HL-60 (cell line): ENCODE data around the gene GFRA1.

Experiments used
- DNase-seq, 2 experiments: peaks; one replicate each; pipeline ENCODE4 v3.0.0-alpha.2; 2010 to 2020; ENCODE audit warnings: low read depth in 1 of 2, low spot score in 1 of 2
- H3K27ac ChIP-seq: fragments of 250-450 bp; sonication (Bioruptor Pico); replicated peaks from 2 replicates; pipeline ENCODE4 v1.5.1; 2020; ENCODE audit warnings: mild to moderate bottlenecking, moderate library complexity
- H3K27me3 ChIP-seq: fragments of 250-450 bp; sonication (Bioruptor Pico); 2 replicates; pipeline ENCODE4 v1.5.1; 2021; ENCODE audit warnings: mild to moderate bottlenecking, moderate library complexity; ENCODE audit not compliant: insufficient read depth, poor library complexity, severe bottlenecking
- H3K4me3 ChIP-seq: replicated peaks from 2 replicates; pipeline ENCODE4 v1.5.1; 2011; ENCODE audit warnings: mild to moderate bottlenecking, control low read depth, low read length; ENCODE audit not compliant: insufficient read depth
- CTCF ChIP-seq: IDR thresholded peaks from one replicate; pipeline ENCODE4 v1.5.1; 2011; ENCODE audit warnings: low read length, control low read depth, inconsistent platforms; ENCODE audit not compliant: insufficient read depth
- GABPA ChIP-seq: IDR thresholded peaks from 2 replicates; pipeline ENCODE4 v1.6.1; 2012; ENCODE audit warnings: low read depth
- POLR2AphosphoS5 ChIP-seq: IDR thresholded peaks from 2 replicates; pipeline ENCODE4 v1.6.1; 2012; ENCODE audit warnings: low read depth
- REST ChIP-seq: IDR thresholded peaks from 2 replicates; pipeline ENCODE4 v1.6.1; 2012; ENCODE audit warnings: low read depth; ENCODE audit not compliant: insufficient replicate concordance
- SPI1 ChIP-seq: IDR thresholded peaks from 2 replicates; pipeline ENCODE4 v1.6.1; 2012; ENCODE audit warnings: low read depth, mild to moderate bottlenecking, borderline replicate concordance

Gene GFRA1

GRCh38 chr10:116122664-116123063 lies 150.3 kb downstream of the GFRA1 start:
- no peak for DNase-seq
- Histone ChIP-seq H3K27ac (no peak overlapping the region), H3K27me3 (no peaks in the 10 kb centered on the region), H3K4me3 (no peak overlapping the region)
- no peak for TF ChIP-seq SPI1
- no peak for TF ChIP-seq POLR2AphosphoS5
- no peak for TF ChIP-seq REST
- no peak for TF ChIP-seq GABPA
- no peak for TF ChIP-seq CTCF

DNA sequence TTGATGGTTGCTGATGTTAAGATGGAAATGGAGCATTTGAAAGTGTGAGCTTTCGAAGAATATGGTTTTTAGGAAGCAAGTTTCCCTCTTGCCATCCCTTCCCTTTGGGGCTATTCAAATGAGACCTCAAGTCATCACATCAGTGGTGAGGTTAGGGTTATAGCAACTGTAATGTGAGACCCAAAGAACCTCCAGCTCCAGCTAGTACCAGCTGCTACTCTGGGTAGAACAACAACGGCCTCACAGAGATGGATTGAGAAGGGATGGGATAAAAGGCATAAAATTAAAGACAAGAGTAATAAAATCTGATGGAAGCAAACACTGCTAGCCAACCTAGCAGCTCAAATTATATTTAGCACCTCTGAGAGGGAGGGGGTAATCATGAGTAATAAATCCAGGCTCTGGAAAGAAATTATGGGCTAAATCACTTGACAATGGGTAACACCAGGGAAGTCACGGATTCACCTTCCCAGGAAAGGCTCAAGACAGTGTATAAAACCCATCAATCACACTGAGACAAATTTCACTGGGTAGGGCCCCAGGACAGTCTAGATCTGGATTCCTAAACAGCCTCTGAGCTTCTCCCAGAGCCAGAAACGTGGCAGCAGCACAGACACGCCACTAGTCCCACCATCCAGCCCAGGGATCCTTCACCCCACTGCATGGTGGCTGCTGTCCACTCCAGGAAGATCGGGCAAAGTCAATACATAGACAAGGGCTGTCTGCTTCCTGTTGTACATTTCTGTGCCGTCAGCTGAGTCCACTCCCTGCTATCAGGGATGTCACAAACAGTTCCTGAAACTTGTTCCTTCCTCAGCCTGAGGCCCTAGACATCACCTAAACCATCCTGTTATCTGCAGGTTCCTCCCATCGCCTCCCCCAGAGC lies 151.1 kb downstream of the GFRA1 start:
- DNase-seq = no peak
- no peak for TF ChIP-seq GABPA
- TF ChIP-seq CTCF = no peak
- no peak for TF ChIP-seq SPI1
- no peak for TF ChIP-seq REST
- TF ChIP-seq POLR2AphosphoS5 = no peak
- Histone ChIP-seq H3K27ac (no peak overlapping the region), H3K4me3 (no peak overlapping the region), H3K27me3 (no peaks in the 10 kb centered on the region)

- TF ChIP-seq SPI1 (no peak), GABPA (no peak), REST (no peak), CTCF (no peak), POLR2AphosphoS5 (no peak)
- no peaks in the 10 kb centered on the region for H3K27me3 ChIP-seq
- H3K4me3 ChIP-seq = no peak overlapping the region
- DNase-seq = no peak
- H3K27ac ChIP-seq = no peak overlapping the region
Observed at GRCh38 chr10:116120688-116121455, 152.1 kb downstream of the GFRA1 start.
